Right ventricle myocardium superior (tissue), 1 donor: ENCODE data around the gene OR7G1. TPM values are rescaled to one million over a fixed set of nuclear protein-coding genes. Genes with fewer than 3 reads are reported as not detected.

Experiments used
- ATAC-seq: fragments of 200-7000 bp; cut with Tn5 transposase; one replicate; pipeline ENCODE4 v1.9.1; 2020; ENCODE audit warnings: mild to moderate bottlenecking; ENCODE audit not compliant: poor library complexity
- DNase-seq: peaks from one replicate; pipeline ENCODE4 v3.0.0-alpha.2; 2020
- intact Hi-C: fragments of 100-400 bp; cut with DNase I; formaldehyde crosslinking; loops from one replicate; pipeline ENCODE4 v1.11.2; 2022
- long read RNA-seq: library from polyadenylated mRNA; unstranded; transcript quantifications from one replicate; pipeline ENCODE4 v2.0.0, GENCODE V29; 2021
- total RNA-seq: library from RNA; stranded (reverse); fragmentation: NEBNext Ultra II Directional; extraction: Animal tissue kit (Norgen Biotek cat#: 25700); gene quantifications from one replicate; pipeline ENCODE4 v1.2.1, GENCODE V29; 2021
- donor health status: DM: no; HTN: yes; CAD: no; lungs with severe emphysema.

OR7G1 gene
- total RNA-seq: not detected
- long read RNA-seq: 0 reads

- DNase-seq: no peak
- intact Hi-C loops: no loop called here
- no peak for ATAC-seq
These were observed at the start of gene OR7G1 for GRCh38 chr19:9115307-9115813. Gene OR7G1 (minus strand): TSS chr19:9115763. CDS start chr19:9115763, 0 bp downstream.

- intact Hi-C loops: no loop called here
- ATAC-seq: no peak
- no peak for DNase-seq
These were observed 49.7 kb upstream of the OR7G1 start for GRCh38 chr19:9165261-9165660.

- intact Hi-C loops: no loop called here
- ATAC-seq (no peak), DNase-seq (no peak)
These were observed 45.9 kb upstream of the OR7G1 start for GRCh38 chr19:9161427-9161826.

GRCh38 chr19:9159891-9160290 is 44.3 kb upstream of the OR7G1 start:
- no peak for ATAC-seq
- no peak for DNase-seq
- intact Hi-C loops: no loop called here

GRCh38 chr19:9156304-9156703 is 40.7 kb upstream of the OR7G1 start:
- ATAC-seq (no peak), DNase-seq (no peak)
- intact Hi-C loops: no loop called here

GRCh38 chr19:9155591-9155990 is 40.0 kb upstream of the OR7G1 start:
- DNase-seq (no peak), ATAC-seq (no peak)
- intact Hi-C loops: no loop called here

- ATAC-seq (no peak), DNase-seq (no peak)
- intact Hi-C loops: no loop called here
These were observed 35.8 kb upstream of the OR7G1 start for GRCh38 chr19:9151367-9151766.

- no peak for DNase-seq
- intact Hi-C loops: no loop called here
- no peak for ATAC-seq
These were observed 35.1 kb upstream of the OR7G1 start for GRCh38 chr19:9150650-9151049.

GRCh38 chr19:9149997-9150396 is 34.4 kb upstream of the OR7G1 start:
- ATAC-seq (no peak), DNase-seq (no peak)
- intact Hi-C loops: no loop called here

GRCh38 chr19:9148697-9149096 is 33.1 kb upstream of the OR7G1 start:
- DNase-seq (no peak), ATAC-seq (no peak)
- intact Hi-C loops: no loop called here

- no peak for DNase-seq
- intact Hi-C loops: no loop called here
- peak; percentile 64 for ATAC-seq
These were observed 31.3 kb upstream of the OR7G1 start for GRCh38 chr19:9146882-9147281.

GRCh38 chr19:9144920-9145319 is 29.4 kb upstream of the OR7G1 start:
- ATAC-seq: no peak
- DNase-seq: no peak
- intact Hi-C loops: loop anchor here (5.0 kb wide), 1 partner anchor 652 kb away; no protein-coding TSS in a partner anchor

- intact Hi-C loops: loop anchor here (5.0 kb wide), 1 partner anchor 657 kb away; no protein-coding TSS in a partner anchor
- ATAC-seq: peak; percentile 99
These were observed 24.8 kb upstream of the OR7G1 start, which contains the start of gene ZNF317 for GRCh38 chr19:9140159-9140874. Gene ZNF317 (plus strand): TSS chr19:9140397. CDS start chr19:9156017, 15,620 bp downstream.

GRCh38 chr19:9139609-9140158 is 24.1 kb upstream of the OR7G1 start:
- ATAC-seq (peak; percentile 10), DNase-seq (no peak)
- intact Hi-C loops: loop anchor here (5.0 kb wide), 1 partner anchor 658 kb away; no protein-coding TSS in a partner anchor

More at GRCh38 chr19:9140159-9140874, 24.8 kb upstream of the OR7G1 start, which contains the start of gene ZNF317:
- DNase-seq: peak; percentile 96

GRCh38 chr19:9132422-9132821 is 16.9 kb upstream of the OR7G1 start:
- no peak for ATAC-seq
- intact Hi-C loops: no loop called here
- no peak for DNase-seq

- intact Hi-C loops: no loop called here
- no peak for DNase-seq
- no peak for ATAC-seq
These were observed 15.4 kb upstream of the OR7G1 start for GRCh38 chr19:9130965-9131364.

- intact Hi-C loops: no loop called here
- no peak for ATAC-seq
- no peak for DNase-seq
These were observed 12.6 kb upstream of the OR7G1 start for GRCh38 chr19:9128171-9128570.

- DNase-seq (no peak), ATAC-seq (no peak)
- intact Hi-C loops: no loop called here
These were observed 11.4 kb upstream of the OR7G1 start, which contains the start of gene OR7G3 for GRCh38 chr19:9126900-9127405. Gene OR7G3 (minus strand): TSS chr19:9126950. CDS start chr19:9126950, 0 bp downstream.

GRCh38 chr19:9116547-9116946 is 984 bp upstream of the OR7G1 start:
- intact Hi-C loops: no loop called here
- ATAC-seq: no peak
- DNase-seq: no peak

GRCh38 chr19:9109959-9110358 is 5.6 kb downstream of the OR7G1 start:
- intact Hi-C loops: no loop called here
- ATAC-seq: no peak
- DNase-seq: no peak
